ENCODE results near the gene EYS.

EYS gene

DNA sequence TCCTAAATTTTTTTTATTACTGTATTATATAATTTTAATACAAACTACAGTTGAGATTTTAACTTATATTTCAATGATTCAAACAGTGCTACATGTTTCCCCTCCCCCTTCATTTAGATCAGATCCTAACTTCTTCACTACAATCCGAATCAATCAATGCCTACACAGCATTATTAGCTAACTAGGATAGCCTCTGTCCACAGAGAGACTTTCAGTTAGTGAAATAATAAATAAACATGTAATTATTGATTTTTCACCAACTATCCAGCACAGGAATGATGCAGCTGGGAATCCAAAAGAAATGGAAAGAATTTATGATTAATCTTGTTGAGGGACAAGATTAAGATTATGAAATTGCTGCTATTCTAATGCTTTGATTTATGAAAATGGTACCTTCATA lies 1907.7 kb downstream of the EYS start (continued):
- TF ChIP-seq, protein P1, sequence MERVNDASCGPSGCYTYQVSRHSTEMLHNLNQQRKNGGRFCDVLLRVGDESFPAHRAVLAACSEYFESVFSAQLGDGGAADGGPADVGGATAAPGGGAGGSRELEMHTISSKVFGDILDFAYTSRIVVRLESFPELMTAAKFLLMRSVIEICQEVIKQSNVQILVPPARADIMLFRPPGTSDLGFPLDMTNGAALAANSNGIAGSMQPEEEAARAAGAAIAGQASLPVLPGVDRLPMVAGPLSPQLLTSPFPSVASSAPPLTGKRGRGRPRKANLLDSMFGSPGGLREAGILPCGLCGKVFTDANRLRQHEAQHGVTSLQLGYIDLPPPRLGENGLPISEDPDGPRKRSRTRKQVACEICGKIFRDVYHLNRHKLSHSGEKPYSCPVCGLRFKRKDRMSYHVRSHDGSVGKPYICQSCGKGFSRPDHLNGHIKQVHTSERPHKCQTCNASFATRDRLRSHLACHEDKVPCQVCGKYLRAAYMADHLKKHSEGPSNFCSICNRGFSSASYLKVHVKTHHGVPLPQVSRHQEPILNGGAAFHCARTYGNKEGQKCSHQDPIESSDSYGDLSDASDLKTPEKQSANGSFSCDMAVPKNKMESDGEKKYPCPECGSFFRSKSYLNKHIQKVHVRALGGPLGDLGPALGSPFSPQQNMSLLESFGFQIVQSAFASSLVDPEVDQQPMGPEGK (CRISPR knock-in tag; IDR thresholded peaks at IDR 0.05; ENCODE audit: borderline replicate concordance): no peak
- no peak for TF ChIP-seq ZFP3 (CRISPR knock-in tag; IDR thresholded peaks at IDR 0.05)
- no peak for TF ChIP-seq OSR1 (CRISPR knock-in tag; IDR thresholded peaks at IDR 0.05)
- no peak for TF ChIP-seq CSDC2 (CRISPR knock-in tag; IDR thresholded peaks at IDR 0.05)

DNA sequence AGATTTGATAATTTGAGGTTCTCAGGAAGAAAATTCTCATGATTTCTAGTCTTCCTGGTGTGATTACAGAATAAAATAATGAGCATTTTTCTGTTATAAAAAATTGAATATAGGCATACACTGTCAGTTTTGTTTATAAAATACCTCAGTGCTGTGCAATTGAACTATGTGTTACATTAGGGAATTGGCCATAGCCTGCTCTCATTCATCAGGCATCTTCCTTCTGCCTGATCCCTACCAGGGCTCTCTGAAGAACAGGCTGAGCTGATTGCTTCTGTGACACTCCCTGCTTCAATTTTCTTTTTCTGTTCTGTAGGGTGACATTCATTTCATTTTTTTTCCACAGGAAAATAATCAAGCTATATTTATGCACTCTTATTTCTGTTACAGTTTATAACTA lies 1908.6 kb downstream of the EYS start:
- TF ChIP-seq BACH2 (CRISPR knock-in tag; IDR thresholded peaks at IDR 0.05; ENCODE audit: borderline replicate concordance): no peak

DNA sequence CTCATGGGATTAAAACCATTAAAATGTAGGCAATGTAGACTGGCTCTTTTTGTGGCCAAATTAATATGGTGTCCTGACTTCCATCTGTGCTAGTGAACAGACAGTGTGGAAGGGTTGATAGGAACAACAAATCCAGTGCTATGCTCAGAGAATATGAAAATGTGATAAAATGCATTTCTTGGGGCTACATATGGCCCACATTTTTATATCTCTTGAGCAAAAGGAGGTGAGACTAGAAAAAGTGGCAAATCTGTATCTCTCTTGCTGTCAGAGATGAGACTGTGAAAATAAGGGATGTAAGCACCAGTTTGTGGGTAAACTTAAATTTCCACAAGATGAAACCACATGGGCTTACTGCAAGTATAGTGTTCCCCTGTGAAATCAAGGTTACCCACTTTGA lies 1909.3 kb downstream of the EYS start:
- no peak for ATAC-seq
- TF ChIP-seq SNAI2 (CRISPR knock-in tag; IDR thresholded peaks at IDR 0.05): no peak
- TF ChIP-seq, protein P2, sequence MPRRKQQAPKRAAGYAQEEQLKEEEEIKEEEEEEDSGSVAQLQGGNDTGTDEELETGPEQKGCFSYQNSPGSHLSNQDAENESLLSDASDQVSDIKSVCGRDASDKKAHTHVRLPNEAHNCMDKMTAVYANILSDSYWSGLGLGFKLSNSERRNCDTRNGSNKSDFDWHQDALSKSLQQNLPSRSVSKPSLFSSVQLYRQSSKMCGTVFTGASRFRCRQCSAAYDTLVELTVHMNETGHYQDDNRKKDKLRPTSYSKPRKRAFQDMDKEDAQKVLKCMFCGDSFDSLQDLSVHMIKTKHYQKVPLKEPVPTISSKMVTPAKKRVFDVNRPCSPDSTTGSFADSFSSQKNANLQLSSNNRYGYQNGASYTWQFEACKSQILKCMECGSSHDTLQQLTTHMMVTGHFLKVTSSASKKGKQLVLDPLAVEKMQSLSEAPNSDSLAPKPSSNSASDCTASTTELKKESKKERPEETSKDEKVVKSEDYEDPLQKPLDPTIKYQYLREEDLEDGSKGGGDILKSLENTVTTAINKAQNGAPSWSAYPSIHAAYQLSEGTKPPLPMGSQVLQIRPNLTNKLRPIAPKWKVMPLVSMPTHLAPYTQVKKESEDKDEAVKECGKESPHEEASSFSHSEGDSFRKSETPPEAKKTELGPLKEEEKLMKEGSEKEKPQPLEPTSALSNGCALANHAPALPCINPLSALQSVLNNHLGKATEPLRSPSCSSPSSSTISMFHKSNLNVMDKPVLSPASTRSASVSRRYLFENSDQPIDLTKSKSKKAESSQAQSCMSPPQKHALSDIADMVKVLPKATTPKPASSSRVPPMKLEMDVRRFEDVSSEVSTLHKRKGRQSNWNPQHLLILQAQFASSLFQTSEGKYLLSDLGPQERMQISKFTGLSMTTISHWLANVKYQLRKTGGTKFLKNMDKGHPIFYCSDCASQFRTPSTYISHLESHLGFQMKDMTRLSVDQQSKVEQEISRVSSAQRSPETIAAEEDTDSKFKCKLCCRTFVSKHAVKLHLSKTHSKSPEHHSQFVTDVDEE (CRISPR knock-in tag; IDR thresholded peaks at IDR 0.05): no peak
- no peak for TF ChIP-seq OSR1 (CRISPR knock-in tag; IDR thresholded peaks at IDR 0.05)
- TF ChIP-seq CSDC2 (CRISPR knock-in tag; IDR thresholded peaks at IDR 0.05): no peak
- no peak for TF ChIP-seq ZNF8 (CRISPR knock-in tag; IDR thresholded peaks at IDR 0.05)
- TF ChIP-seq RARB (CRISPR knock-in tag; IDR thresholded peaks at IDR 0.05): no peak
- no peak for TF ChIP-seq GLIS3 (CRISPR knock-in tag; IDR thresholded peaks at IDR 0.05)
- TF ChIP-seq ARNTL (CRISPR knock-in tag; IDR thresholded peaks at IDR 0.05; ENCODE audit: borderline replicate concordance, low read depth): no peak
- no peak for TF ChIP-seq ZNF565 (CRISPR knock-in tag; conservative IDR thresholded peaks at IDR 0.05; ENCODE audit: low read depth)
- TF ChIP-seq TOX (CRISPR knock-in tag; IDR thresholded peaks at IDR 0.05; ENCODE audit: borderline replicate concordance): no peak
- TF ChIP-seq ZC3H10 (CRISPR knock-in tag; IDR thresholded peaks at IDR 0.05): no peak
- TF ChIP-seq ZFP3 (CRISPR knock-in tag; IDR thresholded peaks at IDR 0.05): no peak
- TF ChIP-seq, protein P1 (CRISPR knock-in tag; IDR thresholded peaks at IDR 0.05; ENCODE audit: borderline replicate concordance): no peak
- TF ChIP-seq, protein P3, sequence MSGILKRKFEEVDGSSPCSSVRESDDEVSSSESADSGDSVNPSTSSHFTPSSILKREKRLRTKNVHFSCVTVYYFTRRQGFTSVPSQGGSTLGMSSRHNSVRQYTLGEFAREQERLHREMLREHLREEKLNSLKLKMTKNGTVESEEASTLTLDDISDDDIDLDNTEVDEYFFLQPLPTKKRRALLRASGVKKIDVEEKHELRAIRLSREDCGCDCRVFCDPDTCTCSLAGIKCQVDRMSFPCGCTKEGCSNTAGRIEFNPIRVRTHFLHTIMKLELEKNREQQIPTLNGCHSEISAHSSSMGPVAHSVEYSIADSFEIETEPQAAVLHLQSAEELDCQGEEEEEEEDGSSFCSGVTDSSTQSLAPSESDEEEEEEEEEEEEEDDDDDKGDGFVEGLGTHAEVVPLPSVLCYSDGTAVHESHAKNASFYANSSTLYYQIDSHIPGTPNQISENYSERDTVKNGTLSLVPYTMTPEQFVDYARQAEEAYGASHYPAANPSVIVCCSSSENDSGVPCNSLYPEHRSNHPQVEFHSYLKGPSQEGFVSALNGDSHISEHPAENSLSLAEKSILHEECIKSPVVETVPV (CRISPR knock-in tag; IDR thresholded peaks at IDR 0.05): no peak
- no peak for TF ChIP-seq ESRRG (CRISPR knock-in tag; IDR thresholded peaks at IDR 0.05)
- TF ChIP-seq BACH2 (CRISPR knock-in tag; IDR thresholded peaks at IDR 0.05; ENCODE audit: borderline replicate concordance): no peak
- TF ChIP-seq, protein P4, sequence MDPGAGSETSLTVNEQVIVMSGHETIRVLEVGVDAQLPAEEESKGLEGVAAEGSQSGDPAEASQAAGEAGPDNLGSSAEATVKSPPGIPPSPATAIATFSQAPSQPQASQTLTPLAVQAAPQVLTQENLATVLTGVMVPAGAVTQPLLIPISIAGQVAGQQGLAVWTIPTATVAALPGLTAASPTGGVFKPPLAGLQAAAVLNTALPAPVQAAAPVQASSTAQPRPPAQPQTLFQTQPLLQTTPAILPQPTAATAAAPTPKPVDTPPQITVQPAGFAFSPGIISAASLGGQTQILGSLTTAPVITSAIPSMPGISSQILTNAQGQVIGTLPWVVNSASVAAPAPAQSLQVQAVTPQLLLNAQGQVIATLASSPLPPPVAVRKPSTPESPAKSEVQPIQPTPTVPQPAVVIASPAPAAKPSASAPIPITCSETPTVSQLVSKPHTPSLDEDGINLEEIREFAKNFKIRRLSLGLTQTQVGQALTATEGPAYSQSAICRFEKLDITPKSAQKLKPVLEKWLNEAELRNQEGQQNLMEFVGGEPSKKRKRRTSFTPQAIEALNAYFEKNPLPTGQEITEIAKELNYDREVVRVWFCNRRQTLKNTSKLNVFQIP (CRISPR knock-in tag; IDR thresholded peaks at IDR 0.05; ENCODE audit: borderline replicate concordance, low read depth): no peak
- no peak for TF ChIP-seq ZFP30 (CRISPR knock-in tag; IDR thresholded peaks at IDR 0.05)

More for the DNA sequence above, 1908.6 kb downstream of the EYS start:
- ATAC-seq: no peak

DNA sequence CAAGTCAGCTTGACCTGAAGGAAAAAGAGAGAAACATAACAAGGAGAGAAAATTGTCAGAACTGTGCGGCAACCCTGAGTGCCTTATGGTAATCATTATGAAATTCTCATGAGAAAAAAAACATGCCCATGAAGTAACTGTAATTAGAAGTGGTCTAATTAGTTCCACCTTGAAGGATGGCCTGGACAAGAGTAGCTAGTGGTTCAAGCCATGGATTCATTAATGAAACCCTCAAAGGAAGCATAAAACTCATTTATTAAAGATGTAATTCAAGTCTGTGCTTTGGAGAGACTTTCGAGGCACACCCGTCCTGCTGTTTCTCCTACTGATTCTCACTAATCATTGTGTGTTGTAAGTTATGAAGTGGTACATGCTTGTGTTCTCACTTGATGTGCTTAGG lies 1911.2 kb downstream of the EYS start:
- TF ChIP-seq, protein P1 (CRISPR knock-in tag; IDR thresholded peaks at IDR 0.05; ENCODE audit: borderline replicate concordance): no peak
- TF ChIP-seq ZNF8 (CRISPR knock-in tag; IDR thresholded peaks at IDR 0.05): no peak
- no peak for TF ChIP-seq ARNTL (CRISPR knock-in tag; IDR thresholded peaks at IDR 0.05; ENCODE audit: borderline replicate concordance, low read depth)
- TF ChIP-seq ZNF565 (CRISPR knock-in tag; conservative IDR thresholded peaks at IDR 0.05; ENCODE audit: low read depth): no peak
- TF ChIP-seq, protein P5, sequence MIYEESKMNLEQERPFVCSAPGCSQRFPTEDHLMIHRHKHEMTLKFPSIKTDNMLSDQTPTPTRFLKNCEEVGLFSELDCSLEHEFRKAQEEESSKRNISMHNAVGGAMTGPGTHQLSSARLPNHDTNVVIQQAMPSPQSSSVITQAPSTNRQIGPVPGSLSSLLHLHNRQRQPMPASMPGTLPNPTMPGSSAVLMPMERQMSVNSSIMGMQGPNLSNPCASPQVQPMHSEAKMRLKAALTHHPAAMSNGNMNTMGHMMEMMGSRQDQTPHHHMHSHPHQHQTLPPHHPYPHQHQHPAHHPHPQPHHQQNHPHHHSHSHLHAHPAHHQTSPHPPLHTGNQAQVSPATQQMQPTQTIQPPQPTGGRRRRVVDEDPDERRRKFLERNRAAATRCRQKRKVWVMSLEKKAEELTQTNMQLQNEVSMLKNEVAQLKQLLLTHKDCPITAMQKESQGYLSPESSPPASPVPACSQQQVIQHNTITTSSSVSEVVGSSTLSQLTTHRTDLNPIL (CRISPR knock-in tag; IDR thresholded peaks at IDR 0.05; ENCODE audit: low read depth): no peak
- no peak for TF ChIP-seq ZNF70 (CRISPR knock-in tag; IDR thresholded peaks at IDR 0.05)
- no peak for TF ChIP-seq BACH2 (CRISPR knock-in tag; IDR thresholded peaks at IDR 0.05; ENCODE audit: borderline replicate concordance)
- no peak for TF ChIP-seq ESRRG (CRISPR knock-in tag; IDR thresholded peaks at IDR 0.05)
- no peak for ATAC-seq

All from SK-N-SH treated with all-trans-retinoic acid at 6 μM for 48 hours (cell line).